ENCODE data around the gene CD48.

Gene CD48

GRCh38 chr1:160727316-160727640, 15.7 kb upstream of the CD48 start:
- H3K9ac ChIP-seq (ENCODE audit: low read depth in 1 of 2, low read length in 2 of 2), result peak overlapping the region in 1 of 2 donors; percentile 0
- H3K4me1 ChIP-seq (ENCODE audit: control insufficient read depth in 1 of 2, insufficient read depth in 2 of 2, low read length in 2 of 2), result peaks cover 11 to 15% of the 10 kb centered on the region in 2 donors
- no peaks in the 10 kb centered on the region for H3K36me3 ChIP-seq (ENCODE audit: control insufficient read depth in 1 of 2, insufficient read depth in 2 of 2, low read length in 2 of 2)
- no peaks in the 10 kb centered on the region for H3K27me3 ChIP-seq (ENCODE audit: control insufficient read depth in 1 of 2, insufficient read depth in 2 of 2, low read length in 2 of 2)
- no peak overlapping the region for H3K27ac ChIP-seq (ENCODE audit: low read depth, low read length)
- H3K9me3 ChIP-seq (ENCODE audit: control insufficient read depth in 1 of 2, low read length in 2 of 2), result peaks cover 0 to 3% of the 10 kb centered on the region in 2 donors
- no peak overlapping the region for H3K4me3 ChIP-seq (ENCODE audit: low read depth in 1 of 2, low read length in 2 of 2)

- H3K36me3 ChIP-seq (ENCODE audit: control insufficient read depth in 1 of 2, insufficient read depth in 2 of 2, low read length in 2 of 2), result no peaks in the 10 kb centered on the region
- no peak overlapping the region for H3K4me3 ChIP-seq (ENCODE audit: low read depth in 1 of 2, low read length in 2 of 2)
- H3K27ac ChIP-seq (ENCODE audit: low read depth, low read length), result no peak overlapping the region
- H3K9me3 ChIP-seq (ENCODE audit: control insufficient read depth in 1 of 2, low read length in 2 of 2), result no peaks in the 10 kb centered on the region
- H3K9ac ChIP-seq (ENCODE audit: low read depth in 1 of 2, low read length in 2 of 2), result peak overlapping the region; percentile 28 to 44
- peaks cover 11 to 15% of the 10 kb centered on the region in 2 donors for H3K4me1 ChIP-seq (ENCODE audit: control insufficient read depth in 1 of 2, insufficient read depth in 2 of 2, low read length in 2 of 2)
- no peaks in the 10 kb centered on the region for H3K27me3 ChIP-seq (ENCODE audit: control insufficient read depth in 1 of 2, insufficient read depth in 2 of 2, low read length in 2 of 2)
Observed at GRCh38 chr1:160726498-160727315, 15.1 kb upstream of the CD48 start.

- no peak overlapping the region for H3K27ac ChIP-seq (ENCODE audit: low read depth, low read length)
Observed at GRCh38 chr1:160726114-160726497, 14.5 kb upstream of the CD48 start.

DNA sequence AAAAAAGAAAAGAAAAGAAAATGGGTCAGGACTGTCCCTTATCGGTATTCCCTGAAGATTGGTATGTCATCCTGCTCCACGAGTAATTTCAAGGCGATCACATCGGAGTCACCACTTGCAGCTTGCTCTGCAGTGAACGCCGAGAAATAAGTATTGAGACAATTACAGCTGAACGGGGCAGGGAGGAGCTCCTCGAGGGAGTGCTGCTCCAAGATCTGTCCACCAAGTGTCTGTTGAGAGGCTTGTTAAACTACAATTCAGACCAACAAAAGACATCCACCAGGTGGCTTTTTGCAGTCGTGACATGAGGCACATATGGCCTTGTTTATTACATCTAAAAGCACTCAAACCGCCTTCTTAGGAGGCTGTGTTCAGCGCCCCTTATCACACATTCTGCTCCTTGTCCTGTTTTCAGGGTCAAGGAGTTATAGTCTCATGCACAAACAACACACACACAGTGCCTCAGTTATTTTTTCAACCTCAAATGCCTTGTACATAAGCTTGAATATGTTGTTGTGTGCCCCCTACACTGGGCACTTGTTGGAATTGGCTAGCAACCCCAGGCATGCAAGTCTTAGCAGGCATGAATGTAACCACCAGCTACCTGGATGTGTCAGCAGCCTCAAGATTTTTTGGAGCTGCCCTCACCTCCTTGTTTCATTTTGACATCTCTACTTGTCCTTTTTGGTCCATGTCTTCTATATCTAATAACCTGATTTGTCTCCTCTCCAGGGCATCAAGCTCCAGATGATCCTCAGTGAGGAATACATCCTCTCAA, 13.0 kb upstream of the CD48 start:
- Histone ChIP-seq H3K4me1 (ENCODE audit: control insufficient read depth in 1 of 2, insufficient read depth in 2 of 2, low read length in 2 of 2) (peaks cover 11 to 15% of the 10 kb centered on the region in 2 donors), H3K9ac (ENCODE audit: low read depth in 1 of 2, low read length in 2 of 2) (no peak overlapping the region), H3K9me3 (ENCODE audit: control insufficient read depth in 1 of 2, low read length in 2 of 2) (no peaks in the 10 kb centered on the region), H3K36me3 (ENCODE audit: control insufficient read depth in 1 of 2, insufficient read depth in 2 of 2, low read length in 2 of 2) (no peaks in the 10 kb centered on the region), H3K4me3 (ENCODE audit: low read depth in 1 of 2, low read length in 2 of 2) (no peak overlapping the region), H3K27ac (ENCODE audit: low read depth, low read length) (no peak overlapping the region), H3K27me3 (ENCODE audit: control insufficient read depth in 1 of 2, insufficient read depth in 2 of 2, low read length in 2 of 2) (no peaks in the 10 kb centered on the region)

More at GRCh38 chr1:160726114-160726497, 14.5 kb upstream of the CD48 start:
- Histone ChIP-seq H3K36me3 (ENCODE audit: control insufficient read depth in 1 of 2, insufficient read depth in 2 of 2, low read length in 2 of 2) (no peaks in the 10 kb centered on the region), H3K27me3 (ENCODE audit: control insufficient read depth in 1 of 2, insufficient read depth in 2 of 2, low read length in 2 of 2) (no peaks in the 10 kb centered on the region), H3K9ac (ENCODE audit: low read depth in 1 of 2, low read length in 2 of 2) (peak overlapping the region in 1 of 2 donors; percentile 5), H3K4me1 (ENCODE audit: control insufficient read depth in 1 of 2, insufficient read depth in 2 of 2, low read length in 2 of 2) (peaks cover 11 to 15% of the 10 kb centered on the region in 2 donors), H3K9me3 (ENCODE audit: control insufficient read depth in 1 of 2, low read length in 2 of 2) (no peaks in the 10 kb centered on the region), H3K4me3 (ENCODE audit: low read depth in 1 of 2, low read length in 2 of 2) (no peak overlapping the region)

DNA sequence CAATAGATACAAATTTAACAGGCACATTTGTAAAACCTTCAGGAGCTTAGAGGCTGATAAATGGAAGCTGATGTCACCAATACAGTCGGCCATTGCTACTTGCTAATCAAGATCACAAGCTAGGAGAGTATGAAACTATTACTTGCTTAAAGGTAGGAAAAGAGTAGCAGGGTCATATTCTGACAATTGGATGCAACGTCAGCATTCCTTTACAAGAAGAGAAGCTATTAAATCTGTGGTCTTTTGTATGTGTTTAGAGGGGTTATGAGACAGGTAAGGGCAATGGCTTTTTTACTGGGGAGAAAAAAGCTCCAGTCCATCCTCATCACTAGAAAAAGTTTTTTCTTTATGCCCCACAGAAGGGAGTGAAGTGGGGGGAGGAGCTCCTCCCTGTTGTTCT, 11.7 kb upstream of the CD48 start:
- H3K9ac ChIP-seq (ENCODE audit: low read depth in 1 of 2, low read length in 2 of 2), result no peak overlapping the region
- no peaks in the 10 kb centered on the region for H3K27me3 ChIP-seq (ENCODE audit: control insufficient read depth in 1 of 2, insufficient read depth in 2 of 2, low read length in 2 of 2)
- no peak overlapping the region for H3K4me3 ChIP-seq (ENCODE audit: low read depth in 1 of 2, low read length in 2 of 2)
- H3K9me3 ChIP-seq (ENCODE audit: control insufficient read depth in 1 of 2, low read length in 2 of 2), result no peaks in the 10 kb centered on the region
- H3K36me3 ChIP-seq (ENCODE audit: control insufficient read depth in 1 of 2, insufficient read depth in 2 of 2, low read length in 2 of 2), result no peaks in the 10 kb centered on the region
- H3K27ac ChIP-seq (ENCODE audit: low read depth, low read length), result no peak overlapping the region
- peaks cover 11 to 15% of the 10 kb centered on the region in 2 donors for H3K4me1 ChIP-seq (ENCODE audit: control insufficient read depth in 1 of 2, insufficient read depth in 2 of 2, low read length in 2 of 2)

DNA sequence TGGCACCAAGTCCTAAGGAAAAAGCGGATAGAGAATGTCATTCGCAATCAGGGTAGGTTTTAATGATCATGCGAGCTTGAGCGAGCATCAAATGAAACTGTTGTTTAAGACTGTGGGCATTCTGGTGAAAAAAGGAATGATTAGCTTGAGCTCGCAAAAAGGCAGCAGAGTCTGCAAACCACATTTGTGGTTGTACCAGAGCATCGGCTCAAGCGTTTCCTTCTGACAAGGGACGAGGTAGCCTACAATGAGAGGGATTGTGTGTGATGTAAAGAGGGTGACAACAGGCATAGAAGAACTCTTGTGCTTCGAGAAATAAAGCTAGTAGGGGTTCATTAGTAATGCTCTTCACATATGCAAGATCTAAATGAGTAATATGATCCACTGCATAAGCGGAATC, 11.1 kb upstream of the CD48 start:
- Histone ChIP-seq H3K9ac (ENCODE audit: low read depth in 1 of 2, low read length in 2 of 2) (no peak overlapping the region), H3K9me3 (ENCODE audit: control insufficient read depth in 1 of 2, low read length in 2 of 2) (no peaks in the 10 kb centered on the region), H3K27me3 (ENCODE audit: control insufficient read depth in 1 of 2, insufficient read depth in 2 of 2, low read length in 2 of 2) (no peaks in the 10 kb centered on the region), H3K4me3 (ENCODE audit: low read depth in 1 of 2, low read length in 2 of 2) (no peak overlapping the region), H3K36me3 (ENCODE audit: control insufficient read depth in 1 of 2, insufficient read depth in 2 of 2, low read length in 2 of 2) (no peaks in the 10 kb centered on the region), H3K4me1 (ENCODE audit: control insufficient read depth in 1 of 2, insufficient read depth in 2 of 2, low read length in 2 of 2) (peaks cover 11 to 15% of the 10 kb centered on the region in 2 donors), H3K27ac (ENCODE audit: low read depth, low read length) (no peak overlapping the region)

- no peaks in the 10 kb centered on the region for H3K36me3 ChIP-seq (ENCODE audit: control insufficient read depth in 1 of 2, insufficient read depth in 2 of 2, low read length in 2 of 2)
- H3K27me3 ChIP-seq (ENCODE audit: control insufficient read depth in 1 of 2, insufficient read depth in 2 of 2, low read length in 2 of 2), result no peaks in the 10 kb centered on the region
- peaks cover 6 to 8% of the 10 kb centered on the region in 2 donors for H3K4me1 ChIP-seq (ENCODE audit: control insufficient read depth in 1 of 2, insufficient read depth in 2 of 2, low read length in 2 of 2)
- no peaks in the 10 kb centered on the region for H3K9me3 ChIP-seq (ENCODE audit: control insufficient read depth in 1 of 2, low read length in 2 of 2)
- no peak overlapping the region for H3K4me3 ChIP-seq (ENCODE audit: low read depth in 1 of 2, low read length in 2 of 2)
- no peak overlapping the region for H3K27ac ChIP-seq (ENCODE audit: low read depth, low read length)
- H3K9ac ChIP-seq (ENCODE audit: low read depth in 1 of 2, low read length in 2 of 2), result no peak overlapping the region
Observed at GRCh38 chr1:160721473-160721872, 9.9 kb upstream of the CD48 start.

DNA sequence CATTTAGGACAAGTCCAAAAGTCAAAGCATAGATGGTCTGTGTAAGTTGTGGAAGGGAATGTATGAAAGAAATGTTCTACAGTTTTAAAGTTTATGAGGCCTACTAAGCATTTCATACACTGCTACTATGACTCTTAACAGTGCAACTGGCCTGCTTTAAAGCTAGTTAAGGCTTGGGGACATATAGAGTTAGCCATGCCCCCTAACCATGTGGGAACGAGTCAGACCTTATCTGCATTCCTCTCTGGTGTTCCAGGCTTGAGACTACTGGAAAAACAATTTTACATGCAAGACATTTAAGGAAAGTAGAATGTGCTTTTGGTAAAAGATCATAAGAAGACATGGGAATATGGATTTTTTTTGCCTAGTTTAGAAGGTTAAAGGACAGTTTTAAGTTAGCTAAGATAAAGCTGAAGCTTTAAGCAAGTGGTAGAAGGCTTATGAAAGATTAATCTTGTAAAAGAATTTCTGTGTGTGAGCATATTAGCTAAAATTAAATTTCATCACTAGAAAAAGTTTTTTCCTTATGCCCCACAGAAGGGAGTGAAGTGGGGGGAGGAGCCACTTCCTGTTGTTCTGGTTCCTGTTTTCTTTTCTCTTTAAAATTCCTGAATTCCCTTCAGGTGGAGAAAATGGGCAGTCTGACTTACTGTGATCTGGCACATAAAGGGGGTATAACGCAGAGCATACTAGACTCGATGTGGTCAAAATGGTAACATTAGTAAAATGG, 8.9 kb upstream of the CD48 start:
- Histone ChIP-seq H3K27me3 (ENCODE audit: control insufficient read depth in 1 of 2, insufficient read depth in 2 of 2, low read length in 2 of 2) (no peaks in the 10 kb centered on the region), H3K4me1 (ENCODE audit: control insufficient read depth in 1 of 2, insufficient read depth in 2 of 2, low read length in 2 of 2) (no peaks in the 10 kb centered on the region), H3K4me3 (ENCODE audit: low read depth in 1 of 2, low read length in 2 of 2) (no peak overlapping the region), H3K9ac (ENCODE audit: low read depth in 1 of 2, low read length in 2 of 2) (no peak overlapping the region), H3K36me3 (ENCODE audit: control insufficient read depth in 1 of 2, insufficient read depth in 2 of 2, low read length in 2 of 2) (no peaks in the 10 kb centered on the region), H3K27ac (ENCODE audit: low read depth, low read length) (no peak overlapping the region), H3K9me3 (ENCODE audit: control insufficient read depth in 1 of 2, low read length in 2 of 2) (no peaks in the 10 kb centered on the region)

DNA sequence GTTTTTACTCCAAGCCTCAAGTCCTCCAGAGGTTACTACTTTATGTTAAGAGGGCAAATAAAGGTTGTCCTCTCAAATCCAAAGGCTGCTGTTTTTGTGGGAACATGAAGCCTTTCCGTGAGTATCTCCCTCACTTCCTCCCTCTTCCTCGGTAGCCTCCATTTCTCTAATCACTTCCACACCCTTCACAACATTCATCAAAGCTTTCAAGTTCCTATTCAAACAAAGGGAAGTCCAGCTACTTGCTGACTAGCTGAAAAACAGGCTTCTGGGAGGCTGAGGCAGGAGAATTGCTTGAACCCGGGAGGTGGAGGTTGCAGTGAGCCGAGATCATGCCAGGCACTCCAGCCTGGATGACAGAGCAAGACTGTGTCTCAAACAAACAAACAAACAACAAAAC, 6.6 kb upstream of the CD48 start:
- Histone ChIP-seq H3K9me3 (ENCODE audit: control insufficient read depth in 1 of 2, low read length in 2 of 2) (no peaks in the 10 kb centered on the region), H3K4me1 (ENCODE audit: control insufficient read depth in 1 of 2, insufficient read depth in 2 of 2, low read length in 2 of 2) (peaks cover 0 to under 1% of the 10 kb centered on the region in 2 donors), H3K27me3 (ENCODE audit: control insufficient read depth in 1 of 2, insufficient read depth in 2 of 2, low read length in 2 of 2) (no peaks in the 10 kb centered on the region), H3K36me3 (ENCODE audit: control insufficient read depth in 1 of 2, insufficient read depth in 2 of 2, low read length in 2 of 2) (no peaks in the 10 kb centered on the region), H3K4me3 (ENCODE audit: low read depth in 1 of 2, low read length in 2 of 2) (no peak overlapping the region), H3K27ac (ENCODE audit: low read depth, low read length) (no peak overlapping the region), H3K9ac (ENCODE audit: low read depth in 1 of 2, low read length in 2 of 2) (no peak overlapping the region)

- H3K4me1 ChIP-seq (ENCODE audit: control insufficient read depth in 1 of 2, insufficient read depth in 2 of 2, low read length in 2 of 2), result peaks cover 0 to 10% of the 10 kb centered on the region in 2 donors
- H3K27ac ChIP-seq (ENCODE audit: low read depth, low read length), result no peak overlapping the region
- no peaks in the 10 kb centered on the region for H3K9me3 ChIP-seq (ENCODE audit: control insufficient read depth in 1 of 2, low read length in 2 of 2)
Observed at GRCh38 chr1:160717306-160717705, 5.7 kb upstream of the CD48 start.

More at GRCh38 chr1:160717306-160717705, 5.7 kb upstream of the CD48 start:
- Histone ChIP-seq H3K36me3 (ENCODE audit: control insufficient read depth in 1 of 2, insufficient read depth in 2 of 2, low read length in 2 of 2) (no peaks in the 10 kb centered on the region), H3K9ac (ENCODE audit: low read depth in 1 of 2, low read length in 2 of 2) (no peak overlapping the region), H3K4me3 (ENCODE audit: low read depth in 1 of 2, low read length in 2 of 2) (no peak overlapping the region), H3K27me3 (ENCODE audit: control insufficient read depth in 1 of 2, insufficient read depth in 2 of 2, low read length in 2 of 2) (no peaks in the 10 kb centered on the region)
